HCT116 (cell line): ENCODE data around the gene MMS19. TPM values are rescaled to one million over a fixed set of nuclear protein-coding genes. Genes with fewer than 3 reads are reported as not detected.

Source experiments
- ATAC-seq: fragments of 200-7000 bp; cut with Tn5 transposase; 2 replicates; pipeline ENCODE4 v1.9.1; 2020; ENCODE audit warnings: mild to moderate bottlenecking, moderate library complexity
- BruUV-seq: library from RNA; stranded (reverse); fragments of 400-500 nt; replicated peaks from 2 replicates; lab custom pipeline; 2021; lab: Mats Ljungman, UMichigan
- CTCF ChIA-PET: fragments of 300-600 bp; sonication (Branson Sonifier 250); formaldehyde crosslinking; loops from one replicate; lab custom pipeline; 2021; ENCODE audit warnings: antibody characterized with exemption; lab: Charles Lee
- POLR2A ChIA-PET: fragments of 300-600, 350-600 bp; sonication (Branson Sonifier 250); formaldehyde crosslinking; loops from one replicate; lab custom pipeline; 2021; ENCODE audit warnings: antibody characterized with exemption; lab: Charles Lee
- RAD21 ChIA-PET, 2 experiments: fragments of 300-600 bp; sonication (Branson Sonifier 250); formaldehyde crosslinking; loops; one replicate each; lab custom pipeline; 2023; ENCODE audit warnings: low total read pairs in 2 of 2; ENCODE audit not compliant: uncharacterized antibody in 2 of 2, unreplicated experiment in 2 of 2, low non-redundant PET in 1 of 2; lab: Charles Lee
- DNase-seq: peaks from one replicate; pipeline ENCODE4 v3.0.0-alpha.2; 2010; ENCODE audit warnings: low read depth, low spot score
- H2AFZ ChIP-seq: fragments of 200-600 bp; shearing (Covaris generic), sonication (generic); 2 replicates; pipeline ENCODE4 v1.6.1; 2017; ENCODE audit warnings: low read depth, mixed run types, mixed read lengths, antibody characterized with exemption, low read length; ENCODE audit not compliant: poor library complexity, severe bottlenecking
- H3K27ac ChIP-seq: 2 replicates; pipeline ENCODE4 v1.5.1; 2012; ENCODE audit warnings: low read depth, low read length
- H3K27me3 ChIP-seq: fragments of 200-600 bp; sonication (generic); 2 replicates; pipeline ENCODE4 v1.6.1; 2016; ENCODE audit warnings: mixed run types, low read length, mixed read lengths; ENCODE audit not compliant: insufficient read depth
- H3K36me3 ChIP-seq, 2 experiments: fragments of 200-500 bp in 1 of 2; fragments of 200-600 bp in 1 of 2; sonication (Bioruptor generic) in 1 of 2; sonication (generic) in 1 of 2; 2 replicates each; pipeline versions ENCODE4 v1.5.1 to v1.6.1; 2014 to 2016; ENCODE audit warnings: low read length in 2 of 2, inconsistent platforms in 1 of 2, mixed read lengths in 1 of 2, mixed run types in 1 of 2; ENCODE audit not compliant: insufficient read depth in 2 of 2, control insufficient read depth in 1 of 2
- H3K4me1 ChIP-seq, 2 experiments: fragments of 200-600 bp in 1 of 2; sonication (generic) in 1 of 2; 2 replicates each; pipeline versions ENCODE4 v1.5.1 to v1.6.1; 2012 to 2017; ENCODE audit warnings: low read length in 2 of 2, inconsistent platforms in 1 of 2, mild to moderate bottlenecking in 1 of 2, mixed read lengths in 1 of 2, mixed run types in 1 of 2, moderate library complexity in 1 of 2; ENCODE audit not compliant: insufficient read depth in 2 of 2, control insufficient read depth in 1 of 2
- H3K4me2 ChIP-seq: fragments of 200-600 bp; sonication (generic); 2 replicates; pipeline ENCODE4 v1.6.1; 2017; ENCODE audit warnings: mixed run types, low read length, mixed read lengths
- H3K4me3 ChIP-seq, 2 experiments: fragments of 200-600 bp in 1 of 2; sonication (generic) in 1 of 2; replicated peaks in 1 of 2; 2 replicates each; pipeline ENCODE4 v1.5.1; 2011 to 2016; ENCODE audit warnings: low read length in 2 of 2, control low read depth in 1 of 2, low read depth in 1 of 2, mild to moderate bottlenecking in 1 of 2, mixed read lengths in 1 of 2, mixed run types in 1 of 2
- H3K79me2 ChIP-seq: fragments of 200-600 bp; sonication (generic); 2 replicates; pipeline ENCODE4 v1.6.1; 2017; ENCODE audit warnings: mild to moderate bottlenecking, mixed run types, low read length, moderate library complexity, mixed read lengths; ENCODE audit not compliant: insufficient read depth
- H3K9ac ChIP-seq: fragments of 200-600 bp; sonication (generic); 2 replicates; pipeline ENCODE4 v1.6.1; 2016; ENCODE audit warnings: low read length, mixed read lengths
- H3K9me2 ChIP-seq: fragments of 200-600 bp; sonication (generic), shearing (Covaris generic); 2 replicates; pipeline ENCODE4 v1.6.1; 2017; ENCODE audit warnings: mixed run types, mild to moderate bottlenecking, moderate library complexity; ENCODE audit not compliant: insufficient read depth
- H3K9me3 ChIP-seq, 2 experiments: fragments of 200-500 bp in 1 of 2; fragments of 200-600 bp in 1 of 2; sonication (Bioruptor generic) in 1 of 2; sonication (generic) in 1 of 2; 2 replicates each; pipeline ENCODE4 v1.6.1; 2014 to 2017; ENCODE audit warnings: low read length in 2 of 2, mixed read lengths in 2 of 2, inconsistent platforms in 1 of 2, low read depth in 1 of 2, mild to moderate bottlenecking in 1 of 2, mixed run types in 1 of 2, moderate library complexity in 1 of 2; ENCODE audit not compliant: control insufficient read depth in 1 of 2, insufficient read depth in 1 of 2
- H4K20me1 ChIP-seq: fragments of 200-600 bp; sonication (generic), shearing (Covaris generic); 2 replicates; pipeline ENCODE4 v1.6.1; 2017; ENCODE audit warnings: mixed run types, mild to moderate bottlenecking, moderate library complexity; ENCODE audit not compliant: insufficient read depth
- CEBPB ChIP-seq: IDR thresholded peaks from 2 replicates; pipeline ENCODE4 v1.6.1; 2012; ENCODE audit warnings: low read depth
- EGR1 ChIP-seq: IDR thresholded peaks from 2 replicates; pipeline ENCODE4 v1.6.1; 2012; ENCODE audit warnings: low read depth
- ELF1 ChIP-seq: IDR thresholded peaks from 2 replicates; pipeline ENCODE4 v1.6.1; 2012; ENCODE audit warnings: low read depth, borderline replicate concordance
- EZH2 ChIP-seq: fragments of 200-600 bp; sonication (generic); IDR thresholded peaks from 2 replicates; pipeline ENCODE4 v1.6.1; 2017; ENCODE audit warnings: antibody characterized with exemption, mixed run types
- EZH2phosphoT487 ChIP-seq: fragments of 200-600 bp; IDR thresholded peaks from 2 replicates; pipeline ENCODE4 v1.6.1; 2018; ENCODE audit warnings: antibody characterized with exemption, borderline replicate concordance
- FOSL1 ChIP-seq: IDR thresholded peaks from 2 replicates; pipeline ENCODE4 v1.6.1; 2012; ENCODE audit warnings: low read depth
- JUND ChIP-seq: IDR thresholded peaks from 2 replicates; pipeline ENCODE4 v1.6.1; 2012
- POLR2A ChIP-seq: IDR thresholded peaks from 2 replicates; pipeline ENCODE4 v1.7.0; 2011; ENCODE audit warnings: borderline replicate concordance; ENCODE audit not compliant: insufficient read depth, insufficient read length; ENCODE audit errors: extremely low read depth
- POLR2AphosphoS5 ChIP-seq: IDR thresholded peaks from 2 replicates; pipeline ENCODE4 v1.6.1; 2011; ENCODE audit warnings: mild to moderate bottlenecking, low read depth, low read length, moderate library complexity
- RAD21 ChIP-seq: IDR thresholded peaks from 2 replicates; pipeline ENCODE4 v1.6.1; 2012; ENCODE audit warnings: low read depth, mild to moderate bottlenecking
- TCF7L2 ChIP-seq: IDR thresholded peaks from 2 replicates; pipeline ENCODE4 v1.7.0; 2011; ENCODE audit warnings: borderline replicate concordance, inconsistent platforms; ENCODE audit not compliant: insufficient read depth, insufficient read length; ENCODE audit errors: extremely low read depth
- YY1 ChIP-seq: IDR thresholded peaks from 2 replicates; pipeline ENCODE4 v1.6.1; 2011; ENCODE audit warnings: low read length, low read depth, moderate library complexity, mild to moderate bottlenecking; ENCODE audit not compliant: insufficient replicate concordance; ENCODE audit errors: extremely low read depth
- ZFX ChIP-seq: fragments of 450-650 bp; IDR thresholded peaks from 2 replicates; pipeline ENCODE4 v1.6.1; 2017
- ZNF274 ChIP-seq: fragments of 200-500 bp; sonication (Bioruptor generic); IDR thresholded peaks from 2 replicates; pipeline ENCODE4 v1.6.1; 2014; ENCODE audit warnings: mild to moderate bottlenecking, low read depth, low read length, inconsistent platforms
- intact Hi-C: fragments of 100-400 bp; cut with micrococcal nuclease; formaldehyde crosslinking; loops from 2 replicates; pipeline ENCODE4 v1.10.0; 2022
- total RNA-seq: library from RNA; stranded (reverse); gene quantifications from one replicate; pipeline ENCODE4 v1.2.1, GENCODE V29; 2021; ENCODE audit not compliant: unreplicated experiment
- TF ChIP-seq, protein P1 (sequence below): IDR thresholded peaks from 2 replicates; pipeline ENCODE4 v1.6.1; 2012
- TF ChIP-seq, protein P2 (sequence below): IDR thresholded peaks from 2 replicates; pipeline ENCODE4 v1.6.1; 2012
- TF ChIP-seq, protein P3 (sequence below): IDR thresholded peaks from 2 replicates; pipeline ENCODE4 v1.6.1; 2011; ENCODE audit warnings: mild to moderate bottlenecking, low read length, moderate library complexity; ENCODE audit not compliant: insufficient replicate concordance; ENCODE audit errors: extremely low read depth
- TF ChIP-seq, protein P4 (sequence below): IDR thresholded peaks from 2 replicates; pipeline ENCODE4 v1.6.1; 2012; ENCODE audit warnings: low read depth

Gene MMS19
- total RNA-seq, 1 experiment from 2014 or later, result 101 TPM

DNA sequence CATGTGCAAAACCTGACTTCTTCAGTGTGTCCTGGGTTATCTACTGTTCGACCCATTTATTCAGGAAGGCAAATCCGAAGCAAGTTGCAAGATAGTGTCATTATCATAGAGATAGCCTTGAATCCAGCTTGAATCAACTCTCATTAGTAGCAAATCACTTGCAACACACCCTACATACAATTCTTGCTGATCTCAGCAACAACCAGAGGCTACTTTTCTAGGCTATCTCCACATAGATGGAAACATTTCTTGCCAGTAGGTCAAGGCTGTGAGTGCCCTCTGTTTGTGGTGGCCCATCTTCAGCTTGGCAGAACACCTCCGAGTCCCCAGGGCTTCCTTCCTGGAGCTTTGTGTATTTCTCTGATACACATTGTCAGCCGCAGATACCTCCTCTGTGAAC is 12.5 kb upstream of the MMS19 start:
- H3K27me3 ChIP-seq, result no peaks in the 10 kb centered on the region
- no peaks in the 10 kb centered on the region for H4K20me1 ChIP-seq
- RAD21 ChIA-PET, result no interaction called here
- no peak overlapping the region for H3K4me3 ChIP-seq
- no peak overlapping the region for H3K27ac ChIP-seq
- no peaks in the 10 kb centered on the region for H3K4me1 ChIP-seq
- no peaks in the 10 kb centered on the region; the same call in 1 of the 2 replicates for H3K79me2 ChIP-seq
- no peaks in the 10 kb centered on the region for H3K9me3 ChIP-seq
- POLR2A ChIA-PET, result no interaction called here
- no TSS peak for BruUV-seq
- no peaks in the 10 kb centered on the region for H3K36me3 ChIP-seq
- no peak overlapping the region for H3K4me2 ChIP-seq
- H3K9me2 ChIP-seq, result no peaks in the 10 kb centered on the region
- CTCF ChIA-PET, result no interaction called here
- H3K9ac ChIP-seq, result no peak overlapping the region
- no peak overlapping the region for H2AFZ ChIP-seq
- TF ChIP-seq, protein P1, sequence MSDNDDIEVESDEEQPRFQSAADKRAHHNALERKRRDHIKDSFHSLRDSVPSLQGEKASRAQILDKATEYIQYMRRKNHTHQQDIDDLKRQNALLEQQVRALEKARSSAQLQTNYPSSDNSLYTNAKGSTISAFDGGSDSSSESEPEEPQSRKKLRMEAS, result no peak
- TF ChIP-seq FOSL1 (no peak), POLR2A (no peak), POLR2AphosphoS5 (no peak), ZFX (no peak), RAD21 (no peak), EZH2 (no peak), EZH2phosphoT487 (no peak), TCF7L2 (no peak), ELF1 (no peak), YY1 (no peak), EGR1 (no peak), JUND (no peak), CEBPB (no peak), ZNF274 (no peak)
- TF ChIP-seq, protein P2, sequence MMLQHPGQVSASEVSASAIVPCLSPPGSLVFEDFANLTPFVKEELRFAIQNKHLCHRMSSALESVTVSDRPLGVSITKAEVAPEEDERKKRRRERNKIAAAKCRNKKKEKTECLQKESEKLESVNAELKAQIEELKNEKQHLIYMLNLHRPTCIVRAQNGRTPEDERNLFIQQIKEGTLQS, result no peak
- TF ChIP-seq, protein P3, sequence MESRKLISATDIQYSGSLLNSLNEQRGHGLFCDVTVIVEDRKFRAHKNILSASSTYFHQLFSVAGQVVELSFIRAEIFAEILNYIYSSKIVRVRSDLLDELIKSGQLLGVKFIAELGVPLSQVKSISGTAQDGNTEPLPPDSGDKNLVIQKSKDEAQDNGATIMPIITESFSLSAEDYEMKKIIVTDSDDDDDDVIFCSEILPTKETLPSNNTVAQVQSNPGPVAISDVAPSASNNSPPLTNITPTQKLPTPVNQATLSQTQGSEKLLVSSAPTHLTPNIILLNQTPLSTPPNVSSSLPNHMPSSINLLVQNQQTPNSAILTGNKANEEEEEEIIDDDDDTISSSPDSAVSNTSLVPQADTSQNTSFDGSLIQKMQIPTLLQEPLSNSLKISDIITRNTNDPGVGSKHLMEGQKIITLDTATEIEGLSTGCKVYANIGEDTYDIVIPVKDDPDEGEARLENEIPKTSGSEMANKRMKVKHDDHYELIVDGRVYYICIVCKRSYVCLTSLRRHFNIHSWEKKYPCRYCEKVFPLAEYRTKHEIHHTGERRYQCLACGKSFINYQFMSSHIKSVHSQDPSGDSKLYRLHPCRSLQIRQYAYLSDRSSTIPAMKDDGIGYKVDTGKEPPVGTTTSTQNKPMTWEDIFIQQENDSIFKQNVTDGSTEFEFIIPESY, result no peak
- TF ChIP-seq, protein P4, sequence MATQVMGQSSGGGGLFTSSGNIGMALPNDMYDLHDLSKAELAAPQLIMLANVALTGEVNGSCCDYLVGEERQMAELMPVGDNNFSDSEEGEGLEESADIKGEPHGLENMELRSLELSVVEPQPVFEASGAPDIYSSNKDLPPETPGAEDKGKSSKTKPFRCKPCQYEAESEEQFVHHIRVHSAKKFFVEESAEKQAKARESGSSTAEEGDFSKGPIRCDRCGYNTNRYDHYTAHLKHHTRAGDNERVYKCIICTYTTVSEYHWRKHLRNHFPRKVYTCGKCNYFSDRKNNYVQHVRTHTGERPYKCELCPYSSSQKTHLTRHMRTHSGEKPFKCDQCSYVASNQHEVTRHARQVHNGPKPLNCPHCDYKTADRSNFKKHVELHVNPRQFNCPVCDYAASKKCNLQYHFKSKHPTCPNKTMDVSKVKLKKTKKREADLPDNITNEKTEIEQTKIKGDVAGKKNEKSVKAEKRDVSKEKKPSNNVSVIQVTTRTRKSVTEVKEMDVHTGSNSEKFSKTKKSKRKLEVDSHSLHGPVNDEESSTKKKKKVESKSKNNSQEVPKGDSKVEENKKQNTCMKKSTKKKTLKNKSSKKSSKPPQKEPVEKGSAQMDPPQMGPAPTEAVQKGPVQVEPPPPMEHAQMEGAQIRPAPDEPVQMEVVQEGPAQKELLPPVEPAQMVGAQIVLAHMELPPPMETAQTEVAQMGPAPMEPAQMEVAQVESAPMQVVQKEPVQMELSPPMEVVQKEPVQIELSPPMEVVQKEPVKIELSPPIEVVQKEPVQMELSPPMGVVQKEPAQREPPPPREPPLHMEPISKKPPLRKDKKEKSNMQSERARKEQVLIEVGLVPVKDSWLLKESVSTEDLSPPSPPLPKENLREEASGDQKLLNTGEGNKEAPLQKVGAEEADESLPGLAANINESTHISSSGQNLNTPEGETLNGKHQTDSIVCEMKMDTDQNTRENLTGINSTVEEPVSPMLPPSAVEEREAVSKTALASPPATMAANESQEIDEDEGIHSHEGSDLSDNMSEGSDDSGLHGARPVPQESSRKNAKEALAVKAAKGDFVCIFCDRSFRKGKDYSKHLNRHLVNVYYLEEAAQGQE, result no peak
- no peak for DNase-seq
- intact Hi-C loops, result no loop called here
- ATAC-seq, result no peak
